GM23248 (cell line): Measurements from ENCODE around the gene ST3GAL5. TPM values are rescaled to one million over a fixed set of nuclear protein-coding genes. Genes with fewer than 3 reads are reported as not detected.

ENCODE experiments used
- DNase-seq: peaks from one replicate; pipeline ENCODE4 v3.0.0-alpha.2; 2015
- H2AFZ ChIP-seq: fragments of 200-600 bp; sonication (generic); 2 replicates; pipeline ENCODE4 v1.6.1; 2016; ENCODE audit warnings: antibody characterized with exemption
- H3F3A ChIP-seq: fragments of 200-600 bp; sonication (generic); 2 replicates; pipeline ENCODE4 v1.6.1; 2016; ENCODE audit warnings: mild to moderate bottlenecking, antibody characterized with exemption, mixed run types; ENCODE audit not compliant: insufficient read depth
- H3K27ac ChIP-seq: fragments of 200-600 bp; sonication (generic); 2 replicates; pipeline ENCODE4 v1.5.1; 2016; ENCODE audit warnings: mild to moderate bottlenecking
- H3K27me3 ChIP-seq: fragments of 200-600 bp; sonication (generic); replicated peaks from 2 replicates; pipeline ENCODE4 v1.6.1; 2016; ENCODE audit warnings: mild to moderate bottlenecking; ENCODE audit not compliant: insufficient read depth
- H3K36me3 ChIP-seq: fragments of 200-600 bp; sonication (generic); 2 replicates; pipeline ENCODE4 v1.6.1; 2016; ENCODE audit warnings: low read depth, mild to moderate bottlenecking
- H3K4me1 ChIP-seq: fragments of 200-600 bp; sonication (generic); 2 replicates; pipeline ENCODE4 v1.6.1; 2016; ENCODE audit warnings: mild to moderate bottlenecking; ENCODE audit not compliant: insufficient read depth
- H3K4me2 ChIP-seq: fragments of 200-600 bp; sonication (generic); one replicate; pipeline ENCODE4 v1.6.1; 2016; ENCODE audit warnings: mild to moderate bottlenecking; ENCODE audit not compliant: unreplicated experiment
- H3K4me3 ChIP-seq: fragments of 200-600 bp; sonication (generic); 2 replicates; pipeline ENCODE4 v1.5.1; 2016; ENCODE audit warnings: mild to moderate bottlenecking
- H3K79me2 ChIP-seq: fragments of 200-600 bp; sonication (generic); 2 replicates; pipeline ENCODE4 v1.6.1; 2016; ENCODE audit warnings: mild to moderate bottlenecking; ENCODE audit not compliant: insufficient read depth
- H3K9ac ChIP-seq: fragments of 200-600 bp; sonication (generic); 2 replicates; pipeline ENCODE4 v1.6.1; 2016; ENCODE audit warnings: mild to moderate bottlenecking
- H3K9me2 ChIP-seq: fragments of 200-600 bp; sonication (generic); 2 replicates; pipeline ENCODE4 v1.6.1; 2016; ENCODE audit warnings: mixed run types, mild to moderate bottlenecking, moderate library complexity; ENCODE audit not compliant: insufficient read depth
- H3K9me3 ChIP-seq: fragments of 200-600 bp; sonication (generic); one replicate; pipeline ENCODE4 v1.6.1; 2017; ENCODE audit warnings: low read depth
- H4K20me1 ChIP-seq: fragments of 200-600 bp; sonication (generic); 2 replicates; pipeline ENCODE4 v1.6.0; 2016; ENCODE audit not compliant: insufficient read depth
- EZH2 ChIP-seq: fragments of 200-600 bp; sonication (generic); IDR thresholded peaks from 2 replicates; pipeline ENCODE4 v1.6.1; 2018; ENCODE audit warnings: antibody characterized with exemption, mild to moderate bottlenecking; ENCODE audit not compliant: insufficient read depth, poor library complexity, severe bottlenecking
- EZH2phosphoT487 ChIP-seq: fragments of 200-600 bp; sonication (generic); IDR thresholded peaks from 2 replicates; pipeline ENCODE4 v1.6.1; 2018; ENCODE audit warnings: antibody characterized with exemption, moderate library complexity, mild to moderate bottlenecking, low read depth; ENCODE audit not compliant: insufficient read depth
- WGBS, 2 experiments: methylation state at CpG; one replicate each; pipeline ENCODE4 v1.1.6; 2015 to 2017; ENCODE audit warnings: low lambda C conversion rate in 2 of 2, low coverage in 1 of 2; ENCODE audit errors: missing lambda C conversion rate in 2 of 2; 5-methylcytosine and 5-hydroxymethylcytosine counted together
- in situ Hi-C: fragments of 300-500 bp; cut with MboI; formaldehyde crosslinking; loops from 2 replicates; pipeline ENCODE4 v1.15.0; 2020
- polyA plus RNA-seq: library from polyadenylated mRNA; unstranded; fragments of >200 nt; fragmentation: Nextera tagmentation; extraction: Ambion mirVana; gene quantifications from 2 replicates; pipeline ENCODE4 v1.2.1, GENCODE V29; 2016
- total RNA-seq: library from RNA; depleted of rRNA; stranded (reverse); fragments of >200 nt; shearing (Covaris generic); gene quantifications from 2 replicates; pipeline ENCODE4 v1.2.3, GENCODE V29; 2014

The ST3GAL5 gene
- total and polyA plus RNA-seq, 2 experiments from 2014 or later, result 16.4 to 21.0 TPM

DNA sequence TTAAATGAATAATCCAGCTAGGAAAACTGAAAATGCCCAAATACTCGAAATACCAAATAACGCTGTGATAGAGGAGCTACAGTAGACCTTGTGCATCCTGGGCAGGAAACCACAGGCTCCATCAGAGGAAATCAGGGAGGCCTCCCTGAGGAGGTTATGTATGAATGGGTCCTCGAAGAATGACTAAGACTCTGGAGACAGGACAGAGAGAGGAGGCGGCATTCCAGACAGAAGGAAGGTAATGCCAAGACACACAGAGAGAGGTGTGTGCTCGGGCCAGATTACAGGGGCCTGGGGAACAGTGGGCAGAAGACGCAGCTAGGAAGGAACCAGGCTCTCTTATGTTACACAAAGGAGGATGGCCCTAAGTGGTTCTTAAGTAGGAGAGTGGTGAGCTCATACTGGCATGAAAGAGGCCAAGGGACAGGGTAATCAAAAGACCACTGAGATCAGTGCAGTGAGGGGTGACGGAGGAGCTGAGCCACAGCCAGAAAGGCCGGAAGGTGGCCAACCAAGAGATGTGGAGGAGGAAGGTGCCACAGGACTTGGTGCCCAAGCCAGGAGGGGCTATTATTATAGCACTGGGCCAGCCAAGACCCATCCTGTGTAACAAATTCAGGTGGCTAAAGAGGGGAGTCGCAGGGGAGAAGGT lies 9.9 kb downstream of the ST3GAL5 start:
- Histone ChIP-seq H3K4me1 (peaks cover 22% of the 10 kb centered on the region), H2AFZ (no peak overlapping the region), H3K4me2 (no peak overlapping the region), H3K27ac (no peak overlapping the region), H3K79me2 (peaks cover 69% of the 10 kb centered on the region), H3F3A (no peaks in the 10 kb centered on the region), H3K9ac (no peak overlapping the region), H3K27me3 (no peaks in the 10 kb centered on the region), H3K9me3 (no peaks in the 10 kb centered on the region), H3K9me2 (no peaks in the 10 kb centered on the region), H4K20me1 (no peaks in the 10 kb centered on the region), H3K36me3 (no peaks in the 10 kb centered on the region), H3K4me3 (no peak overlapping the region)
- 70 to 73% methylated on average over 9 of the region's 9 CpGs for WGBS, 2 experiments
- in situ Hi-C loops, result loop anchor here (25.0 kb wide), 1 partner anchor 183 kb away; no protein-coding TSS in a partner anchor
- no peak for TF ChIP-seq EZH2phosphoT487
- TF ChIP-seq EZH2, result no peak
- peak; percentile 61 for DNase-seq

DNA sequence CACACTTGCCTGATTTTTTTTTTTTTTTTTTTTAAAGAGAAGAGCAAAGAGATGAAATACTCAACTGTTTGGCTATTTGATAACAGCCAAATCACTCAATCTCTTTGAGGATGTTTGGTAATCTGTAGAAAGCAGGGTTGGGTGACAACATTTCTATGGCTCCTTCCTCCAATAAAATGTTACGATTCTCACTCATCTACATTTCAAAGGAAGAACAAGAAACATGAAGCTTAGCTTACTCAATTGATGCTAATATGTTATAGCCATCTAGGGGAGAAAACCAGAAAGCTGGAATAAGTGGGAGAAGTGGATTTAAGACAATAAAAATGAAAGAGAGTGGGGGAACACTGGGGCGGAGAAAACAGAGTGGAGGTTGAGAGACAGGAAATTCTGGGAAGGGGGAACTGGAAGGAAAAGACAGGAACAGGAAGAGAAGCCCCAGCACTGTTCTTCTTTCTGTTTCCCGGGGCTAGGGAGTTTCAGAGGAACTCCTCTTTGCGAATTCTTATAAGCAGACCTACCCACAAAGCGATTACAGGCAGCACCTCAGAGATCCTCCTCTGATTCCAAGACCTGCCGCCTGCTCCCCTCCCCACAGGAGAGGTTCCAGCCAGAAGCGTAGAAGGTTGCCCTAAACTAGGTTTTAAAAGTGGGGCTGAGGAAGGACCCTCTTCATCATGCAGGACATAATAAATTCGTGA lies 13.3 kb downstream of the ST3GAL5 start:
- Histone ChIP-seq H3K27ac (no peak overlapping the region), H3K4me3 (no peak overlapping the region), H3F3A (no peaks in the 10 kb centered on the region), H2AFZ (no peak overlapping the region), H3K79me2 (peaks cover 71% of the 10 kb centered on the region), H3K4me1 (peaks cover 22% of the 10 kb centered on the region), H3K36me3 (no peaks in the 10 kb centered on the region), H3K27me3 (no peaks in the 10 kb centered on the region), H4K20me1 (no peaks in the 10 kb centered on the region), H3K4me2 (no peak overlapping the region), H3K9ac (no peak overlapping the region), H3K9me2 (no peaks in the 10 kb centered on the region), H3K9me3 (no peaks in the 10 kb centered on the region)
- in situ Hi-C loops, result loop anchor here (25.0 kb wide), 1 partner anchor 187 kb away; no protein-coding TSS in a partner anchor
- no peak for TF ChIP-seq EZH2
- no peak for TF ChIP-seq EZH2phosphoT487
- DNase-seq, result no peak
- WGBS, 2 experiments, result 92 to 93% methylated on average over 8 of the region's 8 CpGs

DNA sequence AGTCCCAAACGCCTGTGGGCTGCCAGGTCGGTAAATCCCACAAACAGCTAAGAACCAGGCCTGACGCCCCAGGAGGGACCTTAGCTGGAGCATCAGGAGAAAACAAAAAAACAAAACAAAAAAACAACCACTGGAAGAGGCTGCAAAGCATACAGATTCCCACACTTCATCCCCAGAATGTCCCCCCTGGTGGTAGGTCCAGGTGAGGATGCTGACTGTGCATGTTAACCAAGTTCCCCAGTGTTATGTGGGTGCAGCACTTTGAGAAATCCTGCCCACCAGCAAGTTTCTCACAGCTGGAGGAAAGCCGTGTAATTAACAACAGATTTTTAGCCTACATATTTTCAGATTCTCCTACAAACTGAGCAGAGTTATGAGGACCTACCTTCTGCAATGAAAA lies 15.1 kb downstream of the ST3GAL5 start:
- no peaks in the 10 kb centered on the region for H3K36me3 ChIP-seq
- H4K20me1 ChIP-seq, result no peaks in the 10 kb centered on the region
- no peaks in the 10 kb centered on the region for H3K9me3 ChIP-seq
- no peak overlapping the region for H3K4me2 ChIP-seq
- no peak overlapping the region for H3K9ac ChIP-seq
- peaks cover 68% of the 10 kb centered on the region for H3K79me2 ChIP-seq
- peaks cover 20% of the 10 kb centered on the region for H3K4me1 ChIP-seq
- DNase-seq, result peak; percentile 34
- H3K4me3 ChIP-seq, result no peak overlapping the region
- no peaks in the 10 kb centered on the region for H3K9me2 ChIP-seq
- in situ Hi-C loops, result no loop called here
- no peaks in the 10 kb centered on the region for H3K27me3 ChIP-seq
- no peak overlapping the region for H3K27ac ChIP-seq
- 19 to 49% methylated on average over 4 of the region's 4 CpGs for WGBS, 2 experiments
- no peak for TF ChIP-seq EZH2
- no peak for TF ChIP-seq EZH2phosphoT487
- no peaks in the 10 kb centered on the region for H3F3A ChIP-seq
- H2AFZ ChIP-seq, result no peak overlapping the region

DNA sequence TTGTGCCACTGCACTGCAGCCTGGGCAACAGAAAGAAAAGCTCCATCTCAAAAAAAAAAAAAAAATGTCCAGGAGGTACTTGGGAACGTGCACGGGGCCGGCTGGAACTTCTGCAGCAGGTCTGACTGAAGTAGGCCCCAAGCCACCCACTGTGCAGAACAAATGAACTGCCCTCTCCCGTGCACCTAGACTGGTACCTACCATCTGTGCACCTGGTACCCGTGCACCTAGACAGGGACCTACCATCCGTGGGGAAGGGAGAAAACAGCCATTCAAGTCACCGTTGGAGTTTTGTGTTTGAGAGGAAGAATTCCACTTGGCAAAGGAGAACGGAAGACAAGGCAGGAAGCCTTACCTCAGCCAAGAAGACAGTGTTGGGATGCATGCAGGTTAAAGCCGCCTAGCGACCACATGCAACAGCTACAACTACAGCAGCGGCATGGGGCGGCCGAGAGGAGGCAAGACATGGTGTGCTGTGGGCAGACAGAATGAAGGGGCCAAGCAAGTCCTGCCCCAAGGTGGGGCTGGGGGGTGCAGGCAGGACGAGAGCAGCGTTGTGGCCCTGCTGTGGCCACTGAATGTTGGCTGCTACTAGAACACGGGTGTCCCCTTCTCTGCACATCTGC lies 16.1 kb downstream of the ST3GAL5 start:
- Histone ChIP-seq H4K20me1 (no peaks in the 10 kb centered on the region), H3K9me2 (no peaks in the 10 kb centered on the region), H3K4me3 (no peak overlapping the region), H3K9me3 (no peaks in the 10 kb centered on the region), H3K27me3 (no peaks in the 10 kb centered on the region), H3K79me2 (peaks cover 68% of the 10 kb centered on the region), H3K36me3 (no peaks in the 10 kb centered on the region), H3K27ac (no peak overlapping the region), H3F3A (no peaks in the 10 kb centered on the region), H2AFZ (no peak overlapping the region), H3K4me1 (peaks cover 10% of the 10 kb centered on the region), H3K4me2 (no peak overlapping the region), H3K9ac (no peak overlapping the region)
- no peak for DNase-seq
- 84 to 90% methylated on average over 16 of the region's 16 CpGs for WGBS, 2 experiments
- no peak for TF ChIP-seq EZH2
- TF ChIP-seq EZH2phosphoT487, result no peak
- in situ Hi-C loops, result no loop called here
